Activated CD4-positive, alpha-beta T cell treated with anti-CD3 and anti-CD28 coated beads, Interleukin-2, amount 10 ng/mL, durations not matched to agents 7 days and 5 days (primary cell): Measurements from ENCODE around the gene FADS6. TPM values are rescaled to one million over a fixed set of nuclear protein-coding genes. Genes with fewer than 3 reads are reported as not detected.

Experiments
- CTCF ChIA-PET: fragments of 350-600 bp; sonication (Branson Sonifier 250); formaldehyde crosslinking; loops from one replicate; lab custom pipeline; 2021; ENCODE audit warnings: antibody characterized with exemption; lab: Charles Lee
- POLR2A ChIA-PET: fragments of 350-600 bp; sonication (Branson Sonifier 250); formaldehyde crosslinking; loops from one replicate; lab custom pipeline; 2021; ENCODE audit warnings: antibody characterized with exemption; lab: Charles Lee
- DNase-seq: peaks from one replicate; pipeline ENCODE4 v3.0.0-alpha.2; 2020
- H3K27ac Mint-ChIP-seq: one replicate; pipeline ENCODE4 v1.8.0; 2021; ENCODE audit warnings: mild to moderate bottlenecking, moderate library complexity, mixed read lengths
- H3K27me3 Mint-ChIP-seq: one replicate; pipeline ENCODE4 v1.8.0; 2021; ENCODE audit warnings: mixed read lengths
- H3K36me3 Mint-ChIP-seq: one replicate; pipeline ENCODE4 v1.8.0; 2021; ENCODE audit warnings: low read depth, mixed read lengths
- H3K4me1 Mint-ChIP-seq: one replicate; pipeline ENCODE4 v1.8.0; 2021; ENCODE audit warnings: mixed read lengths
- H3K4me3 Mint-ChIP-seq: one replicate; pipeline ENCODE4 v1.8.0; 2021; ENCODE audit warnings: mild to moderate bottlenecking, moderate library complexity, mixed read lengths
- H3K9me3 Mint-ChIP-seq: one replicate; pipeline ENCODE4 v1.8.0; 2021; ENCODE audit warnings: mixed read lengths
- total RNA-seq, 2 experiments: library from RNA; stranded (reverse); gene quantifications; one replicate each; pipeline ENCODE4 v1.2.3, GENCODE V29; 2021

Gene FADS6
- total RNA-seq, 2 experiments from 2014 or later = not detected

- Mint-ChIP-seq H3K36me3 (peaks cover 4% of the 10 kb centered on the region), H3K4me3 (no peak overlapping the region), H3K27me3 (peaks cover 46% of the 10 kb centered on the region), H3K4me1 (peaks cover 11% of the 10 kb centered on the region), H3K27ac (no peak overlapping the region), H3K9me3 (no peaks in the 10 kb centered on the region)
- no peak for DNase-seq
- CTCF ChIA-PET = interaction anchor here (0.7 to 3.8 kb wide), 13 partner anchors 9 to 125 kb away, joined by 3 to 29 read pairs (median 8); partner anchors contain the start of genes FDXR and RAB37
- POLR2A ChIA-PET = interaction anchor here (1.5 kb wide), 1 partner anchor 9 kb away, joined by 6 read pairs; no protein-coding TSS in a partner anchor
Observed at GRCh38 chr17:74860872-74861661, 32.4 kb downstream of the FADS6 start.

DNA sequence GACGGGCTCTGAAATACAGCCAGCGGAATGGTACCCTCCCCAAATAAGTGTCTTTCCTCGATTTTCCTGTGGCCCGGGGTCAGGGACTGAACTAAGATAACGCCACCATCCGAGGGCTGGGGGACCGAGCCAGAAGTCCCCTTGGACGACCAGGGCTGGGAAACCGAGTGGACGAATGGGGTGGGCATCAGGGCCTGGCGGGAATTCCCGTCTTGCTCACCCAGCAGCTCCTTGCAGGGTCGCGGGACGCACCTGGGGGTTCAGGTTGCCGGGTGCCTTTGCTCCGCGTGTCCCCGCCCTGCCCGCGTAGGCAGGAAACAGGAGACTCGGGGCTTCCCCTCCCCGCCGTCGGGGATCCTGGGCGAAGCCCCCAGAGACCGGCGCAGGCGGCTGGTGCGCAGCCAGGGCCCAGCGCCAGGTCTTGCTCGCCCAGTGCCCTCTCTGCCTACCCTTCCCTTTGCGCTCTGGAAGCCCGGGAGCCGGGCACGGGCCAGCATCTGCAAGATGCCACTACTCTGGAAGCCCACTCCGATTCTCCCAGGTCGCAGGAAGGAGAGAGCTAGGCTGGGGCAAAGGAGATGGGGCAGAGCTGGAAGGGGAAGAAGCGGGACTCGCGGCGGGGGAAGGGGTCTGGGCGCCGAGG, 33.1 kb downstream of the FADS6 start:
- Mint-ChIP-seq H3K4me3 (no peak overlapping the region), H3K36me3 (peaks cover 4% of the 10 kb centered on the region), H3K4me1 (peaks cover 11% of the 10 kb centered on the region), H3K27me3 (peaks cover 53% of the 10 kb centered on the region), H3K27ac (no peak overlapping the region), H3K9me3 (no peaks in the 10 kb centered on the region)
- ChIA-PET CTCF (interaction anchor here (1.2 to 2.7 kb wide), 5 partner anchors 8 to 116 kb away, joined by 3 to 25 read pairs (median 6); no protein-coding TSS in a partner anchor), POLR2A (no interaction called here)
- DNase-seq = no peak

- ChIA-PET POLR2A (no interaction called here), CTCF (interaction anchor here (0.8 to 2.7 kb wide), 6 partner anchors 12 to 202 kb away, joined by 3 to 9 read pairs (median 4); no protein-coding TSS in a partner anchor)
- Mint-ChIP-seq H3K4me1 (peaks cover 7% of the 10 kb centered on the region), H3K36me3 (peaks cover 1% of the 10 kb centered on the region), H3K4me3 (no peak within 1 kb of the TSS), H3K27ac (peak within 1 kb of the TSS; percentile 21), H3K27me3 (peaks cover 58% of the 10 kb centered on the region), H3K9me3 (no peaks in the 10 kb centered on the region)
- DNase-seq = peak; percentile 19
Observed at GRCh38 chr17:74859459-74860228, 33.8 kb downstream of the FADS6 start, which contains the start of gene GRIN2C. Gene GRIN2C, minus strand, starts transcription at chr17:74859885. Its CDS starts 4,793 bp downstream, at chr17:74855092.

- no peak for DNase-seq
Observed at GRCh38 chr17:74858672-74859458, 34.6 kb downstream of the FADS6 start.

GRCh38 chr17:74857191-74857590, 36.2 kb downstream of the FADS6 start:
- H3K4me3 Mint-ChIP-seq = no peak overlapping the region
- ChIA-PET CTCF (interaction anchor here (0.9 to 5.3 kb wide), 5 partner anchors 9 to 200 kb away, joined by 4 to 30 read pairs (median 5); partner anchors contain the start of gene FDXR), POLR2A (no interaction called here)
- peaks cover 21% of the 10 kb centered on the region for H3K4me1 Mint-ChIP-seq
- no peaks in the 10 kb centered on the region for H3K36me3 Mint-ChIP-seq
- H3K27me3 Mint-ChIP-seq = peaks cover 76% of the 10 kb centered on the region
- H3K9me3 Mint-ChIP-seq = no peaks in the 10 kb centered on the region
- H3K27ac Mint-ChIP-seq = no peak overlapping the region
- no peak for DNase-seq

More at GRCh38 chr17:74858672-74859458, 34.6 kb downstream of the FADS6 start:
- Mint-ChIP-seq H3K27me3 (peaks cover 65% of the 10 kb centered on the region), H3K27ac (peak overlapping the region; percentile 21), H3K36me3 (peaks cover 1% of the 10 kb centered on the region), H3K4me3 (no peak overlapping the region), H3K9me3 (no peaks in the 10 kb centered on the region), H3K4me1 (peaks cover 8% of the 10 kb centered on the region)
- ChIA-PET CTCF (interaction anchor here (0.6 to 2.7 kb wide), 6 partner anchors 11 to 201 kb away, joined by 3 to 9 read pairs (median 4); no protein-coding TSS in a partner anchor), POLR2A (no interaction called here)

- no peak for DNase-seq
- Mint-ChIP-seq H3K4me1 (peaks cover 20% of the 10 kb centered on the region), H3K27me3 (peaks cover 71% of the 10 kb centered on the region), H3K9me3 (no peaks in the 10 kb centered on the region), H3K4me3 (no peak overlapping the region), H3K27ac (peak overlapping the region; percentile 22), H3K36me3 (no peaks in the 10 kb centered on the region)
- ChIA-PET CTCF (interaction anchor here (0.6 to 5.3 kb wide), 4 partner anchors 10 to 622 kb away, joined by 3 to 30 read pairs (median 7); no protein-coding TSS in a partner anchor), POLR2A (no interaction called here)
Observed at GRCh38 chr17:74856112-74856511, 37.3 kb downstream of the FADS6 start.

- ChIA-PET POLR2A (interaction anchor here (0.5 kb wide), 1 partner anchor 642 kb away, joined by 3 read pairs; the partner anchor contains the start of gene TTYH2), CTCF (interaction anchor here (0.6 to 5.3 kb wide), 4 partner anchors 11 to 64 kb away, joined by 3 to 30 read pairs (median 7); partner anchors contain the start of gene FDXR)
- no peaks in the 10 kb centered on the region for H3K36me3 Mint-ChIP-seq
- H3K4me1 Mint-ChIP-seq = peaks cover 20% of the 10 kb centered on the region
- no peaks in the 10 kb centered on the region for H3K9me3 Mint-ChIP-seq
- no peak overlapping the region for H3K4me3 Mint-ChIP-seq
- DNase-seq = no peak
- no peak overlapping the region for H3K27ac Mint-ChIP-seq
- peaks cover 70% of the 10 kb centered on the region for H3K27me3 Mint-ChIP-seq
Observed at GRCh38 chr17:74855323-74855722, 38.1 kb downstream of the FADS6 start.

DNA sequence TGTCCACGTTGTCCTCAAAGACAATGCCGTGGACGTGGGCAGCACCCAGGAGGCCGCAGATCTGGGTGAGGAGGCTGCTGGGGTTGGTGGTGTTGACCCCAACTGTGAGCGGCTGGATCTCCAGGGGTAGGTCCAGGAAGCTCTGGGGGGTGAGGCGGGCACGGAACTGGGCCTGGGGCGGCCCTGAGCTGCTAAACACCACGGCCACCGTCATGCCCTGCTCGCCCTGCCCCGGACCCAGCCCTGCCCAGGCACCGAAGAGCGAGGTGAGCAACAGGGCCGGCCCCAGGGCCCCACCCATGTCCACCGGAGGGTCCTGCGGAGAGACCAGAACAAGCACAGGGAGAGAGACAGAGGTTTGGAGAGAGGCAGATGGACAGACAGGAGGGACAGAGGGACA, 38.6 kb downstream of the FADS6 start:
- no peak overlapping the region for H3K4me3 Mint-ChIP-seq
- H3K27ac Mint-ChIP-seq = no peak overlapping the region
- no peaks in the 10 kb centered on the region for H3K36me3 Mint-ChIP-seq
- H3K9me3 Mint-ChIP-seq = no peaks in the 10 kb centered on the region
- POLR2A ChIA-PET = no interaction called here
- DNase-seq = no peak
- peaks cover 67% of the 10 kb centered on the region for H3K27me3 Mint-ChIP-seq
- H3K4me1 Mint-ChIP-seq = peaks cover 17% of the 10 kb centered on the region
- CTCF ChIA-PET = interaction anchor here (0.6 to 5.3 kb wide), 5 partner anchors 12 to 72 kb away, joined by 3 to 30 read pairs (median 3); partner anchors contain the start of gene FDXR

GRCh38 chr17:74853669-74854068, 39.8 kb downstream of the FADS6 start:
- Mint-ChIP-seq H3K27me3 (peaks cover 60% of the 10 kb centered on the region), H3K36me3 (no peaks in the 10 kb centered on the region), H3K27ac (peak overlapping the region; percentile 22), H3K4me1 (peaks cover 14% of the 10 kb centered on the region), H3K4me3 (no peak overlapping the region), H3K9me3 (no peaks in the 10 kb centered on the region)
- CTCF ChIA-PET = interaction anchor here (1.7 to 5.3 kb wide), 3 partner anchors 8 to 20 kb away, joined by 4 to 30 read pairs (median 25); partner anchors contain the start of gene FDXR
- POLR2A ChIA-PET = no interaction called here
- no peak for DNase-seq

DNA sequence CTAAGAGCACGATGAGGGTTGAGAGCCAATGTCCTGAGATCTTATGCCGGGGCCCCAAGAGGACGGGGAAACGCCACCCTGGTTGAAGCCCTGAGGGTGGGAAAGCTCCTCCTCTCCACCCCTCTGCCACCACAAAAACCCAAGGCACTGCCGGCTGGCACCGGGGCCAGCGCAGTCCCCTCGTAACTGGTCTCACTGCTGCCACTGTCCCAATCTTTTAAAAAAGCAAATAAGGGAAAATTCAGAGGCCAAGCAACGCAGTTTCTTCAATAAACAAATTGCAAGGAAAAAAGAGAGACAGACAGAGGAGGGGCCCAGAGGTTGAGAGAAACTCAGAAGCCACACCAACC, 40.4 kb downstream of the FADS6 start:
- POLR2A ChIA-PET = interaction anchor here (1.0 kb wide), 2 partner anchors 9 to 20 kb away, joined by 4 to 6 read pairs; partner anchors contain the start of gene FDXR

More for the DNA sequence above, 40.4 kb downstream of the FADS6 start:
- no peaks in the 10 kb centered on the region for H3K9me3 Mint-ChIP-seq
- peak overlapping the region; percentile 71 for H3K4me3 Mint-ChIP-seq
- CTCF ChIA-PET = interaction anchor here (1.0 to 5.3 kb wide), 8 partner anchors 9 to 128 kb away, joined by 3 to 30 read pairs (median 6); partner anchors contain the start of gene FDXR
- no peak overlapping the region for H3K27ac Mint-ChIP-seq
- H3K4me1 Mint-ChIP-seq = peaks cover 14% of the 10 kb centered on the region
- H3K36me3 Mint-ChIP-seq = no peaks in the 10 kb centered on the region
- DNase-seq = no peak
- H3K27me3 Mint-ChIP-seq = peaks cover 55% of the 10 kb centered on the region
